T-helper 2 cell treated with Interferon-gamma antibody and Interleukin-4, amounts not matched to agents 5 μg/mL and 100 μg/mL, for 36 hours (primary cell): ENCODE data around the gene NUDT7.

Experiments used
- DNase-seq: peaks from one replicate; pipeline ENCODE4 v3.0.0; 2021; ENCODE audit warnings: low spot score
- H3K27ac Mint-ChIP-seq: one replicate; pipeline ENCODE4 v1.8.0; 2021; ENCODE audit warnings: mild to moderate bottlenecking, mixed read lengths
- H3K27me3 Mint-ChIP-seq: one replicate; pipeline ENCODE4 v1.8.0; 2021; ENCODE audit warnings: low read depth, mixed read lengths
- H3K36me3 Mint-ChIP-seq: one replicate; pipeline ENCODE4 v1.8.0; 2021; ENCODE audit warnings: low read depth, mixed read lengths
- H3K4me1 Mint-ChIP-seq: one replicate; pipeline ENCODE4 v1.8.0; 2021; ENCODE audit warnings: low read depth, mixed read lengths
- H3K4me3 Mint-ChIP-seq: one replicate; pipeline ENCODE4 v1.8.0; 2022; ENCODE audit warnings: mild to moderate bottlenecking, moderate library complexity, mixed read lengths
- H3K9me3 Mint-ChIP-seq: one replicate; pipeline ENCODE4 v1.8.0; 2021; ENCODE audit warnings: mixed read lengths

NUDT7 gene

GRCh38 chr16:77722309-77723107 is at the start of gene NUDT7:
TSS of gene NUDT7 (plus strand) at chr16:77722514. CDS start at chr16:77722583, 69 bp downstream.
- H3K36me3 Mint-ChIP-seq, result peaks cover 9% of the 10 kb centered on the region
- peak within 1 kb of the TSS; percentile 89 for H3K4me3 Mint-ChIP-seq
- peaks cover 6% of the 10 kb centered on the region for H3K9me3 Mint-ChIP-seq
- peak; percentile 93 for DNase-seq
- no peaks in the 10 kb centered on the region for H3K27me3 Mint-ChIP-seq
- H3K27ac Mint-ChIP-seq, result peak within 1 kb of the TSS; percentile 92
- H3K4me1 Mint-ChIP-seq, result peaks cover 10% of the 10 kb centered on the region

GRCh38 chr16:77674888-77675287 is 47.4 kb upstream of the NUDT7 start:
- no peak overlapping the region for H3K27ac Mint-ChIP-seq
- H3K4me1 Mint-ChIP-seq, result no peaks in the 10 kb centered on the region
- H3K4me3 Mint-ChIP-seq, result no peak overlapping the region
- no peaks in the 10 kb centered on the region for H3K36me3 Mint-ChIP-seq
- peaks cover 1% of the 10 kb centered on the region for H3K27me3 Mint-ChIP-seq
- no peak for DNase-seq
- H3K9me3 Mint-ChIP-seq, result no peaks in the 10 kb centered on the region

- Mint-ChIP-seq H3K27ac (no peak overlapping the region), H3K9me3 (no peaks in the 10 kb centered on the region), H3K4me1 (no peaks in the 10 kb centered on the region), H3K27me3 (no peaks in the 10 kb centered on the region), H3K4me3 (no peak overlapping the region), H3K36me3 (no peaks in the 10 kb centered on the region)
- peak; percentile 28 for DNase-seq
These were observed 46.6 kb upstream of the NUDT7 start for GRCh38 chr16:77675464-77676324.

GRCh38 chr16:77677129-77677528 is 45.2 kb upstream of the NUDT7 start:
- no peaks in the 10 kb centered on the region for H3K9me3 Mint-ChIP-seq
- no peak overlapping the region for H3K27ac Mint-ChIP-seq
- no peak for DNase-seq

GRCh38 chr16:77679391-77679790 is 42.9 kb upstream of the NUDT7 start:
- H3K27me3 Mint-ChIP-seq, result no peaks in the 10 kb centered on the region
- no peak overlapping the region for H3K4me3 Mint-ChIP-seq
- H3K4me1 Mint-ChIP-seq, result no peaks in the 10 kb centered on the region
- H3K27ac Mint-ChIP-seq, result no peak overlapping the region
- no peaks in the 10 kb centered on the region for H3K9me3 Mint-ChIP-seq
- no peak for DNase-seq
- H3K36me3 Mint-ChIP-seq, result no peaks in the 10 kb centered on the region

More at GRCh38 chr16:77677129-77677528, 45.2 kb upstream of the NUDT7 start:
- Mint-ChIP-seq H3K4me3 (no peak overlapping the region), H3K4me1 (no peaks in the 10 kb centered on the region), H3K27me3 (no peaks in the 10 kb centered on the region), H3K36me3 (no peaks in the 10 kb centered on the region)

- DNase-seq, result no peak
- H3K36me3 Mint-ChIP-seq, result no peaks in the 10 kb centered on the region
- no peak overlapping the region for H3K4me3 Mint-ChIP-seq
- no peaks in the 10 kb centered on the region for H3K9me3 Mint-ChIP-seq
- H3K27ac Mint-ChIP-seq, result no peak overlapping the region
- H3K27me3 Mint-ChIP-seq, result no peaks in the 10 kb centered on the region
- no peaks in the 10 kb centered on the region for H3K4me1 Mint-ChIP-seq
These were observed 42.4 kb upstream of the NUDT7 start for GRCh38 chr16:77679901-77680300.

- Mint-ChIP-seq H3K36me3 (no peaks in the 10 kb centered on the region), H3K4me1 (no peaks in the 10 kb centered on the region), H3K27ac (no peak overlapping the region), H3K4me3 (no peak overlapping the region), H3K9me3 (no peaks in the 10 kb centered on the region), H3K27me3 (no peaks in the 10 kb centered on the region)
- DNase-seq, result no peak
These were observed 41.8 kb upstream of the NUDT7 start for GRCh38 chr16:77680496-77680895.

GRCh38 chr16:77682586-77682985 is 39.7 kb upstream of the NUDT7 start:
- Mint-ChIP-seq H3K4me1 (no peaks in the 10 kb centered on the region), H3K36me3 (no peaks in the 10 kb centered on the region), H3K27me3 (peaks cover 2% of the 10 kb centered on the region), H3K4me3 (no peak overlapping the region), H3K9me3 (no peaks in the 10 kb centered on the region), H3K27ac (no peak overlapping the region)
- DNase-seq, result no peak

- H3K9me3 Mint-ChIP-seq, result no peaks in the 10 kb centered on the region
- no peak for DNase-seq
- H3K4me3 Mint-ChIP-seq, result no peak overlapping the region
- no peak overlapping the region for H3K27ac Mint-ChIP-seq
- peaks cover 5% of the 10 kb centered on the region for H3K27me3 Mint-ChIP-seq
- H3K36me3 Mint-ChIP-seq, result no peaks in the 10 kb centered on the region
- H3K4me1 Mint-ChIP-seq, result no peaks in the 10 kb centered on the region
These were observed 38.7 kb upstream of the NUDT7 start for GRCh38 chr16:77683397-77684180.

GRCh38 chr16:77684181-77684526 is 38.2 kb upstream of the NUDT7 start:
- no peaks in the 10 kb centered on the region for H3K4me1 Mint-ChIP-seq
- no peaks in the 10 kb centered on the region for H3K9me3 Mint-ChIP-seq
- H3K27me3 Mint-ChIP-seq, result peaks cover 5% of the 10 kb centered on the region
- DNase-seq, result no peak
- H3K4me3 Mint-ChIP-seq, result no peak overlapping the region
- no peaks in the 10 kb centered on the region for H3K36me3 Mint-ChIP-seq
- H3K27ac Mint-ChIP-seq, result no peak overlapping the region

GRCh38 chr16:77686385-77686784 is 35.9 kb upstream of the NUDT7 start:
- Mint-ChIP-seq H3K27ac (no peak overlapping the region), H3K9me3 (no peaks in the 10 kb centered on the region), H3K36me3 (no peaks in the 10 kb centered on the region), H3K27me3 (peaks cover 7% of the 10 kb centered on the region), H3K4me3 (no peak overlapping the region), H3K4me1 (no peaks in the 10 kb centered on the region)
- DNase-seq, result no peak

- no peak for DNase-seq
- H3K36me3 Mint-ChIP-seq, result no peaks in the 10 kb centered on the region
- H3K9me3 Mint-ChIP-seq, result no peaks in the 10 kb centered on the region
- no peak overlapping the region for H3K4me3 Mint-ChIP-seq
- H3K27ac Mint-ChIP-seq, result no peak overlapping the region
- peaks cover 7% of the 10 kb centered on the region for H3K27me3 Mint-ChIP-seq
- H3K4me1 Mint-ChIP-seq, result no peaks in the 10 kb centered on the region
These were observed 32.3 kb upstream of the NUDT7 start for GRCh38 chr16:77689971-77690370.

- Mint-ChIP-seq H3K27ac (no peak overlapping the region), H3K27me3 (peaks cover 7% of the 10 kb centered on the region), H3K9me3 (no peaks in the 10 kb centered on the region), H3K4me3 (no peak overlapping the region), H3K4me1 (no peaks in the 10 kb centered on the region), H3K36me3 (no peaks in the 10 kb centered on the region)
- DNase-seq, result no peak
These were observed 31.9 kb upstream of the NUDT7 start for GRCh38 chr16:77690416-77690815.

- no peak for DNase-seq
- Mint-ChIP-seq H3K9me3 (no peaks in the 10 kb centered on the region), H3K27ac (no peak overlapping the region), H3K4me1 (no peaks in the 10 kb centered on the region), H3K27me3 (peaks cover 5% of the 10 kb centered on the region), H3K36me3 (no peaks in the 10 kb centered on the region), H3K4me3 (no peak overlapping the region)
These were observed 29.7 kb upstream of the NUDT7 start for GRCh38 chr16:77692612-77693011.
